GM21529 (cell line): Measurements from ENCODE around the gene SCEL.
A peak's percentile ranks its signal among the peaks of the same experiment; 100 is the strongest.
"Not testable (repeated sequence)": the region's sequence is repeated elsewhere in the genome, so short reads cannot be mapped to it uniquely, and the experiment has no call there.

Experiments used
- ATAC-seq: cut with Tn5 transposase; IDR thresholded peaks from one replicate; pipeline ENCODE4 v1.9.1; 2021; ENCODE audit not compliant: unreplicated experiment

SCEL gene

GRCh38 chr13:77535448-77535847 lies at the start of gene SCEL:
Gene SCEL (plus strand): TSS chr13:77535706. CDS start chr13:77555876, 20,170 bp downstream.
- ATAC-seq = no peak

GRCh38 chr13:77489566-77490337 lies 45.8 kb upstream of the SCEL start:
- peak; percentile 43 for ATAC-seq

- peak; percentile 81 for ATAC-seq
Observed at GRCh38 chr13:77492982-77493381, 42.5 kb upstream of the SCEL start.

GRCh38 chr13:77494226-77494625 lies 41.3 kb upstream of the SCEL start:
- ATAC-seq = no peak

- ATAC-seq = no peak
Observed at GRCh38 chr13:77497350-77497749, 38.2 kb upstream of the SCEL start.

GRCh38 chr13:77497835-77498234 lies 37.7 kb upstream of the SCEL start:
- no peak for ATAC-seq

- peak; percentile 92 for ATAC-seq
Observed at GRCh38 chr13:77502104-77502720, 33.3 kb upstream of the SCEL start.

GRCh38 chr13:77503398-77503797 lies 32.1 kb upstream of the SCEL start:
- no peak for ATAC-seq

GRCh38 chr13:77506874-77507273 lies 28.6 kb upstream of the SCEL start:
- no peak for ATAC-seq

GRCh38 chr13:77507931-77508776 lies 27.4 kb upstream of the SCEL start:
- no peak for ATAC-seq

- no peak for ATAC-seq
Observed at GRCh38 chr13:77508959-77509620, 26.4 kb upstream of the SCEL start.

- ATAC-seq = no peak
Observed at GRCh38 chr13:77510156-77510555, 25.4 kb upstream of the SCEL start.

GRCh38 chr13:77511552-77511951 lies 24.0 kb upstream of the SCEL start:
- no peak for ATAC-seq

GRCh38 chr13:77513719-77514335 lies 21.7 kb upstream of the SCEL start:
- peak; percentile 85 for ATAC-seq

GRCh38 chr13:77514336-77514726 lies 21.2 kb upstream of the SCEL start:
- ATAC-seq = peak; percentile 91

- ATAC-seq = no peak
Observed at GRCh38 chr13:77515785-77516184, 19.7 kb upstream of the SCEL start.

- no peak for ATAC-seq
Observed at GRCh38 chr13:77516342-77516789, 19.1 kb upstream of the SCEL start.

- ATAC-seq = no peak
Observed at GRCh38 chr13:77518266-77518665, 17.2 kb upstream of the SCEL start.

GRCh38 chr13:77519396-77519795 lies 16.1 kb upstream of the SCEL start:
- ATAC-seq = not testable (repeated sequence)

- ATAC-seq = no peak
Observed at GRCh38 chr13:77519808-77520207, 15.7 kb upstream of the SCEL start.

- ATAC-seq = no peak
Observed at GRCh38 chr13:77521194-77521593, 14.3 kb upstream of the SCEL start.
